ENCODE data around the gene LGI2.
"Not testable (repeated sequence)": the region's sequence is repeated elsewhere in the genome, so short reads cannot be mapped to it uniquely, and the experiment has no call there.

LGI2 gene

GRCh38 chr4:25030277-25031076 is at the start of gene LGI2:
Gene LGI2, minus strand, starts transcription at chr4:25030946. Its CDS starts 253 bp downstream, at chr4:25030693.
- DNase-seq (ENCODE audit: low read depth in 2 of 2) = no peak

- DNase-seq (ENCODE audit: low read depth in 2 of 2) = no peak
Measured at GRCh38 chr4:25078523-25078922, 47.8 kb upstream of the LGI2 start.

- no peak for DNase-seq (ENCODE audit: low read depth in 2 of 2)
Measured at GRCh38 chr4:25076625-25077398, 46.1 kb upstream of the LGI2 start.

GRCh38 chr4:25075851-25076250 is 45.1 kb upstream of the LGI2 start:
- no peak for DNase-seq (ENCODE audit: low read depth in 2 of 2)

GRCh38 chr4:25075129-25075528 is 44.4 kb upstream of the LGI2 start:
- no peak for DNase-seq (ENCODE audit: low read depth in 2 of 2)

GRCh38 chr4:25070545-25070944 is 39.8 kb upstream of the LGI2 start:
- DNase-seq (ENCODE audit: low read depth in 2 of 2) = no peak

GRCh38 chr4:25069014-25069413 is 38.3 kb upstream of the LGI2 start:
- no peak for DNase-seq (ENCODE audit: low read depth in 2 of 2)

- DNase-seq (ENCODE audit: low read depth in 2 of 2) = no peak
Measured at GRCh38 chr4:25068386-25068785, 37.6 kb upstream of the LGI2 start.

- DNase-seq (ENCODE audit: low read depth in 2 of 2) = no peak
Measured at GRCh38 chr4:25065932-25066590, 35.3 kb upstream of the LGI2 start.

GRCh38 chr4:25065431-25065858 is 34.7 kb upstream of the LGI2 start:
- no peak for DNase-seq (ENCODE audit: low read depth in 2 of 2)

- not testable (repeated sequence) for DNase-seq (ENCODE audit: low read depth in 2 of 2)
Measured at GRCh38 chr4:25064447-25064846, 33.7 kb upstream of the LGI2 start.

GRCh38 chr4:25063116-25063515 is 32.4 kb upstream of the LGI2 start:
- no peak for DNase-seq (ENCODE audit: low read depth in 2 of 2)

GRCh38 chr4:25062098-25062497 is 31.4 kb upstream of the LGI2 start:
- DNase-seq (ENCODE audit: low read depth in 2 of 2) = no peak

- DNase-seq (ENCODE audit: low read depth in 2 of 2) = no peak
Measured at GRCh38 chr4:25061602-25062001, 30.9 kb upstream of the LGI2 start.

GRCh38 chr4:25060963-25061340 is 30.2 kb upstream of the LGI2 start:
- no peak for DNase-seq (ENCODE audit: low read depth in 2 of 2)

GRCh38 chr4:25060241-25060962 is 29.7 kb upstream of the LGI2 start:
- no peak for DNase-seq (ENCODE audit: low read depth in 2 of 2)

- no peak for DNase-seq (ENCODE audit: low read depth in 2 of 2)
Measured at GRCh38 chr4:25059791-25060190, 29.0 kb upstream of the LGI2 start.

- no peak for DNase-seq (ENCODE audit: low read depth in 2 of 2)
Measured at GRCh38 chr4:25058796-25059195, 28.1 kb upstream of the LGI2 start.

GRCh38 chr4:25057299-25057698 is 26.6 kb upstream of the LGI2 start:
- no peak for DNase-seq (ENCODE audit: low read depth in 2 of 2)

GRCh38 chr4:25052037-25052436 is 21.3 kb upstream of the LGI2 start:
- not testable (repeated sequence) for DNase-seq (ENCODE audit: low read depth in 2 of 2)

- DNase-seq (ENCODE audit: low read depth in 2 of 2) = no peak
Measured at GRCh38 chr4:25051534-25051933, 20.8 kb upstream of the LGI2 start.

Measured in stimulated activated CD8-positive, alpha-beta memory T cell treated with anti-CD3 and anti-CD28 coated beads, Interleukin-7, amount 100 ng/mL, for 1 hour (primary cell).